Measurements from ENCODE around the gene DTHD1. TPM values are rescaled to one million over a fixed set of nuclear protein-coding genes. Genes with fewer than 3 reads are reported as not detected.

DTHD1 gene
- total RNA-seq, 6 donors from 2014 or later, result 0.83 to 47.4 (median 7.2) TPM

DNA sequence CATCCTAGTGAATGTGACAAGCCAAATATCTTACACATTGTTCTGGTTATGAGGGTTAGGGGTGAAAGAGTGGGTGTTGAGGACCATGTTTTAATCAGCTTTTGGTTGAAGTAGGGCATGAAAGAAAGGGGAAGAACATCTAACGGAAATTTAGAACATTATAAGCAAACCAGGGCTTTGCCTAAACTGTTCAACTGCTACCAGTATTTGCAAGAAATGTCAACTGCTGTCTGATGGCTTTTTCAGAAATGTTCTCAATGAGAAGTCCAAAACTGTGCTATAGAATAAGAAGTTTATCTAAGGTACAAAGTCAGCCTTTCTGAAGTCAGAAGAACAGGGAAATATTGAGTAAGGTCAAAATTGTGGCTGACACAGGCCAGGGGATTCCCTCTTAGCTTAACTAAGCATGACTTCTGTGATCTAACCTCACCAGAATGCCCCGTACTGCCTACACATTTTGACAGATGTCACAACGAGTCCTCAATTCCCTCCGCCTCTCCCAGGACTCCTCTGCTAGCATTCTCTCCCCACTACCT, 67.1 kb downstream of the DTHD1 start:
- 55 to 70% methylated on average over 4 of the region's 4 CpGs for WGBS, 2 donors
- Histone ChIP-seq H3K4me1 (peaks cover 0 to 6% (median 0%) of the 10 kb centered on the region in 4 donors), H3K4me3 (no peak overlapping the region), H3K9me3 (no peaks in the 10 kb centered on the region), H3K27ac (peak overlapping the region in 1 of 4 donors; percentile 0), H3K27me3 (no peaks in the 10 kb centered on the region), H3K36me3 (no peaks in the 10 kb centered on the region)
- DNase-seq (no peak), ATAC-seq (ENCODE audit: low FRiP score in 2 of 2) (no peak)
- TF ChIP-seq EP300 (IDR thresholded peaks at IDR 0.05) (no peak), POLR2AphosphoS5 (IDR thresholded peaks at IDR 0.05) (no peak), POLR2A (IDR thresholded peaks at IDR 0.05) (no peak), CTCF (IDR thresholded peaks at IDR 0.05) (no peak)

DNA sequence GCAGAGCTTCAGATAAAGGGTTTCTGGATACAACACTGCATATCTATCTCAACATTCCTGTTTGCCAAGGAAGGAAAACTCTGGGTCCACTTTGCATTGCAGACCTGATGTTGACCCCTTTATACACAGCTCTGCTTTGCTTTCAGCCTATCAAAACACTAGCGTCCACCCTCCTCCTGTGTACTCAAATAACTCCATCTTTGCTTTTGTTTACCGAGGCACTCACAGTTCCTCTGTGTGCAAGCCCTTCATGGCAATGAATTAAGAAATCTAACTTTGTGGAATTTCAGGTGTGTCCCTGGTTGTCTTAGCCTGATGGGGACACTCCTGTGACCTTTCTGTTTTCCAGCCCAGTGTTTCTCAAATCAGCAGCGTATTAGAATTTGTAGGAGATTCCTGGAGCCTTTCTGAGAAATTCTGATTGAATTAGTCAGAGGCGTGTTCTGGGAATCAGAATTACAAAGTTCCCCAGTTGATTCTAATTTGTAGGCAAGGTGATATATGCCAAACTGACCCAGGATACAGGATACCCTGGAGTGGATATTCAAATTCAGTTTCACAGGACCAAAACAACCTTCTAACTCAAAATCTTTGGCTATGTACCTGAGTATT, 68.6 kb downstream of the DTHD1 start:
- DNase-seq, result peak in 1 of 2 donors; percentile 22
- no peaks in the 10 kb centered on the region for H3K36me3 ChIP-seq
- WGBS, 2 donors, result 56 to 66% methylated on average over 4 of the region's 4 CpGs
- peak; percentile 62 to 92 for ATAC-seq (ENCODE audit: low FRiP score in 2 of 2)
- H3K27me3 ChIP-seq, result no peaks in the 10 kb centered on the region
- TF ChIP-seq EP300 (IDR thresholded peaks at IDR 0.05) (no peak), POLR2A (IDR thresholded peaks at IDR 0.05) (no peak), POLR2AphosphoS5 (IDR thresholded peaks at IDR 0.05) (no peak), CTCF (IDR thresholded peaks at IDR 0.05) (no peak)
- no peaks in the 10 kb centered on the region for H3K9me3 ChIP-seq
- peak overlapping the region in 3 of 4 donors; percentile 37 to 66 (median 62) for H3K27ac ChIP-seq
- peaks cover 0 to 6% (median 0%) of the 10 kb centered on the region in 4 donors for H3K4me1 ChIP-seq
- no peak overlapping the region for H3K4me3 ChIP-seq

GRCh38 chr4:36351082-36351666, 69.8 kb downstream of the DTHD1 start:
- Histone ChIP-seq H3K9me3 (no peaks in the 10 kb centered on the region), H3K4me1 (peaks cover 0 to 6% (median 0%) of the 10 kb centered on the region in 4 donors), H3K4me3 (no peak overlapping the region), H3K36me3 (no peaks in the 10 kb centered on the region), H3K27ac (peak overlapping the region in 1 of 4 donors; percentile 62), H3K27me3 (no peaks in the 10 kb centered on the region)
- ATAC-seq (ENCODE audit: low FRiP score in 2 of 2) (peak; percentile 75 to 86), DNase-seq (peak in 1 of 2 donors; percentile 80)
- 3 to 14% methylated on average over 2 of the region's 2 CpGs for WGBS, 2 donors
- TF ChIP-seq POLR2A (IDR thresholded peaks at IDR 0.05) (no peak), EP300 (IDR thresholded peaks at IDR 0.05) (no peak), CTCF (IDR thresholded peaks at IDR 0.05) (peak; percentile 37 to 80 (median 68))

- Histone ChIP-seq H3K27me3 (no peaks in the 10 kb centered on the region), H3K27ac (no peak overlapping the region), H3K4me3 (no peak overlapping the region), H3K36me3 (no peaks in the 10 kb centered on the region), H3K4me1 (peaks cover 0 to 6% (median 0%) of the 10 kb centered on the region in 4 donors), H3K9me3 (no peaks in the 10 kb centered on the region)
- no peak for DNase-seq
- 27 to 54% methylated on average over 2 of the region's 2 CpGs for WGBS, 2 donors
- no peak for TF ChIP-seq POLR2A (IDR thresholded peaks at IDR 0.05)
- TF ChIP-seq CTCF (IDR thresholded peaks at IDR 0.05), result no peak
- TF ChIP-seq EP300 (IDR thresholded peaks at IDR 0.05), result no peak
- TF ChIP-seq POLR2AphosphoS5 (IDR thresholded peaks at IDR 0.05), result no peak
- no peak for ATAC-seq (ENCODE audit: low FRiP score in 2 of 2)
These were observed 72.6 kb downstream of the DTHD1 start for GRCh38 chr4:36353998-36354397.
